HTR-8/SVneo (cell line): ENCODE data around the gene BPIFB1.

Experiments used
- DNase-seq: peaks from one replicate; pipeline ENCODE4 v3.0.0; 2011; ENCODE audit warnings: low spot score, mixed read lengths; ENCODE audit not compliant: insufficient read length
- FAIRE-seq: peaks from 2 replicates; lab custom pipeline; 2011; peaks lifted over from hg19 to GRCh38; lab: Jason Lieb, UNC

BPIFB1 gene

GRCh38 chr20:33318096-33318429 is 35.0 kb downstream of the BPIFB1 start:
- FAIRE-seq: no peak
- no peak for DNase-seq

- FAIRE-seq (no peak), DNase-seq (no peak)
These were observed 37.0 kb downstream of the BPIFB1 start for GRCh38 chr20:33320006-33320405.

GRCh38 chr20:33322456-33322855 is 39.4 kb downstream of the BPIFB1 start:
- DNase-seq (no peak), FAIRE-seq (no peak)

DNA sequence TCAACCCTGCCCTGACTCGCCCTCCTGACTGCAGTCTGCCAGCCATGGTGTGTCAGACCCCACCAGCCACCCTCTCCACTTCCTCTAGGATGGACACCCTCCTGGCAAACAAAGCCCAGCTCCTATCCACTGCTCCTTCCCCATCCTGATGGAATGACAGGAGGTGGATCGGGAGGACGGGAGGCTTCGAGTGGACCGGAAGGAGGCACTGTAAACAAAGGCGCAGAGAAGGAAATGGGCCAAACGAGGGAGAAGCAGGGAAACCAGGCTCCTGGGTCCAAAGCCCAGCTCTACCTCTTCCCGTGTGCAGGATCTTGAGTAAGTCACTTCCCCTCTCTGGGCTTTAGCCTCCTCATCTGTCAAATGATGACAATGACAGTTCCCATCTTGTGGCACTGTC is 40.2 kb downstream of the BPIFB1 start:
- DNase-seq (no peak), FAIRE-seq (no peak)

- FAIRE-seq: no peak
These were observed 42.3 kb downstream of the BPIFB1 start for GRCh38 chr20:33325350-33325749.

DNA sequence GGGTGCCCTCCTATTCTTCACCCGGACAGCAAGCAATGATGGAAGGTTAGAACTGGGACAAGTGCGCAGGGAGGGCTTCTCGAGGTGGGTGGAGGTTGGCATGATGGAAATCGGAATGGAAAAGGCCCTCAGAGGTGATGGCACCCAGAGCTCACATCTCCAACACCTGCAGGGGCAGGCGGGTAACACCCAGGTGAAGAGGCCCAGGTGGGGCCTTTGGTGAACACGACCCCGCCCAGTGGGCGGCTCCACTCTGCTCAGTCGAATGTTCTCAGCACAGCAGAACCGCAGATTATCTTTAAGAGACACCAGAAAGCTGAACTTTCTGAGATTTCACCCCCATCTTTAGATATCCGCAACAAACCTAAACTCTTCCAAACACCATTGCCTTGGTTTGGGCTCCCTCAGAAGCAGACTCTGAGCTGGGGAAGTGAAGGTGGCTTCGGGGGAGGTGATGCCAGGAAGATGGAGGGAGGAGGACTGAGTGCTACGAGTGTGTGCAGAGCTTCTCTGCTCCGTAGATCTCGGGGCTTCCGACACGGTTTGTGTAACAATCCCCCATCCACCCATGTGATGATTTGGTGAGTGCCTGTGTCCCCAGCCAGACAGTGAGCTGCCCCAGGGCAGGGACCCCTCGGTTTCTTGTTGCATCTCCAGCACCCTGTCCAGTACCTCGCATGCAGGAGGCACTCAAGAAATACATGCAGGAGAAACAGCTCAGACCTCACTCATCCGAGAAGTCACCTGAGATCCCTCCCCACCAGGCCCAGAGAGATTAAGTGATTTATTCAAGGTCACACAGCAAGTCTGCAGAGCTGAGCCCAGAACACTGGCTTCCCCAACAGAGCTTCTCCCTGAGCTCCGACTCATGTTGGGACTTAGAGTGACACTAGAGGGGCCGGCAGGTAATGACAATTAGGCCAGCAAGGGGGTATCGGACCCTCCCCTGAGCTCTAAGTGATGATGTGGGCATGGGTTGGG is 45.4 kb downstream of the BPIFB1 start:
- DNase-seq (no peak), FAIRE-seq (peak; percentile 31)

More at GRCh38 chr20:33325350-33325749, 42.3 kb downstream of the BPIFB1 start:
- no peak for DNase-seq

- FAIRE-seq (no peak), DNase-seq (no peak)
These were observed 50.0 kb downstream of the BPIFB1 start for GRCh38 chr20:33332905-33333456.

GRCh38 chr20:33333616-33334015 is 50.6 kb downstream of the BPIFB1 start:
- no peak for DNase-seq
- no peak for FAIRE-seq

- DNase-seq (no peak), FAIRE-seq (peak; percentile 16)
These were observed 51.1 kb downstream of the BPIFB1 start for GRCh38 chr20:33334111-33334510.

DNA sequence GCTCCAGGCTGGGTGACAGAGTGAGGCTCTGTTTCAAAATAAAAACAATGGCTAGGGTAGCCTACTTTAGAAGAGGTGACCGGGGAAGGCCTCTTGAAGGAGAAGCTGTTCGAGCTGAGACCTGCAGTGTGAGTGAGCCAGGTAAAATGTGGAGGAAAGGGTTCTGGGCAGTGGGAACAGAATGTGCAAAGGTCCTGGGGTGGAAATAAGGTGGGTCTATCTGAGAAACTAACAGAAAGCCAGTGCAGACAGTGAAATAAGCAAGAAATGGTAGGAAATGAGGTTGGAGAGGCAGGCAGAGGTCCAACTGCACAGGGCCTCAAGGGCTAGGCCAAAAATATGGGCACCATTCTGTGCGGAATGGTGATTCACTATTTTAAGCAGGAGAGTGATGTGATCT is 53.4 kb downstream of the BPIFB1 start:
- FAIRE-seq: no peak
- DNase-seq: no peak

- no peak for FAIRE-seq
These were observed 54.1 kb downstream of the BPIFB1 start for GRCh38 chr20:33337119-33337518.

GRCh38 chr20:33337531-33338165 is 54.6 kb downstream of the BPIFB1 start:
- no peak for DNase-seq
- FAIRE-seq: no peak

More at GRCh38 chr20:33337119-33337518, 54.1 kb downstream of the BPIFB1 start:
- no peak for DNase-seq

DNA sequence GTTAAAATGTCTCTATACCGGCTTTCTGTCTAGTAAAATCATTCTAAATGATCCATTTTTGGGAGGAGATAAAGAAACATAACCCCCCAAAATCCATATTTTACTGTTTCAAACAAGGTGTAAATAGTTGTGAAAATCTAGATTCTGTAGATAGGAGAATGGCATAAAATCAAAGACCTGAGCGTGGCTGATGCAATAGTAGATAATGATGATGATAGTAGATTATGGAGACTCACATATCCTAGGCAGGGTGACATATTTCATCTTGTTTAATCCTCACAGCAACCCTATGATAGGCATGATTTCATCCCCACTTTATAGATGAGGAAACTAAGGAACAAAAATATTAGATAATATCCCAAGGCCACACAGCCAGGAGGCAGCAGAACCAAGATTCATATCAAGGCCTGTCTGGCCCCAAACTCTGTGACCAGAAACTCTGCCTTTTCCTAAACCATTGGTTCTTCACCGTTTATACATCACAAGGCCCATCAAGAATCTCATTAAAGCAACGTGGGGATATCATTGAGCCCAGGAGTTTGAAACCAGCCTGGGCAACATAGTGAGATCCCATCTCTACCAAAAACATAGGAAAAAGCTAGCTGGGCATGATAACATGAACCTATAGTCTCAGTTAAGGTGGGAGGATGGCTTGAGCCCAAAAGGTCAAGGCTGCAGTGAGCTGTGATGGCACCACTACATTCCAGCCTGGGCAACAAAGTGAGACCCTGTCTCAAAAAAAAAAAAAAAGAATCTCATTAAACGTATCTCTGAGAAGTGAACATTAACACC is 55.6 kb downstream of the BPIFB1 start:
- DNase-seq (no peak), FAIRE-seq (no peak)

DNA sequence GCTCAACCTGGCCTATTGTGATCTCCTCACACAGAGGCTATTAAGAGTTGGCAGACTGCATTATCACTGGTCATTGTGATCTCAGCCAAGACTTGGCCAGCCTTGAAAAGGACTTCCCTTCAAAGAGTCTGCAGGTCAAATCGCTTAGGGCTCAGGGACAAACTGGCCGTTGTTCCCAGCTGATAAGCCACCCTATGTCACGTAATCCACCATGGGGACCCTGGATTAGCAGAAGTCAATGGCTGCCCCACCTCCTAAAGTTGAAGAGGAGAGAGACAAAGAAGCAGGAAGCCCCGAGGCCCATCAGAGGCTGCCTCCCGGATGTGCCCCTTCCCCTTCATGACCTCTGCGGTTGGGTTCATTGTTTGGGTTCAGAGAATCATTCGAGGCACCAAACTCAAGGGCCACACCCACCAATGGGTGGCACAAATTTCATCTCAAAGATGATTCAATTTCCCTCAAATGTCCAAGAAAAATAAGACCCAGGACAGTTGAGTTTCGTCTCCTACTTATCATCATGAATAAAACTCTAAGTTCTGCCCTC is 56.6 kb downstream of the BPIFB1 start:
- FAIRE-seq: no peak
- no peak for DNase-seq

GRCh38 chr20:33343521-33343920 is 60.5 kb downstream of the BPIFB1 start:
- DNase-seq (no peak), FAIRE-seq (no peak)

GRCh38 chr20:33345342-33345741 is 62.3 kb downstream of the BPIFB1 start:
- DNase-seq (no peak), FAIRE-seq (no peak)

DNA sequence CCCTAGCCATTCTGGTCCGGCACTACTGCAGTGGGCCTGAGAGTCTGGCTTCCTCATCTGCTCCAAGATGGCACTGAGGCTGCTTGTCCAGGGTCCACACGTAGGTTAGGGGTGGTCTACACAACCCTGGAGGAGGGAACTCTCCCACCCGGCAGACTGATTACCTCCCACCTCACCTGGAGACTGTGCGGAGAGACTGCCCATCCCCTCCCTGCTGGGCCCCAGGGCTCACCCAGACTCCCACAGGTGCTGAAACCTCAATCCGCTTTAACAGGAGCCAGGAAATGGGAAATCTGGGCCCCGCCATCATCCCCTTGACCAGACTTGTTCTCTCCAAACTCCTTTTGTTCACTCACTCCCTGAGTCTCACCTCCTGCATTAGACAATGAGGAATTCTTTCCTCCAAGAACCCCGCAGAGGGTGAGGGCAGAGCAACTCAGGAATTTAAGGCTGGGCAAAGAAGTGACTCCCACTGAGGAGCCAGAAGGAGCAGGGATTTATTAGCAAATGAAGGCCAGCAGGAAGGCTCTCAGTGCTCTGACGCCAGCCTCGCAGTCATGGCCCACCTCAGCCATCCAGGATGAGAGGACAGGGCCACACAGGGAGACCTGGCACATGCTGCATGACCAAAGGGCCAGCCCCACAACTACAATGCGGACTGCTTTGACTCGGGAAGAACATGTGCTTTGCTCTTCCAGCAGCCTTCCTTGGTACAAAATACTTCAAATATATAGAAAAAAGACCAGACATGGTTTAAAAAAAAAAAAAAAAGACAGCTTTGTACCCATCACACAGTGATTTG is 65.3 kb downstream of the BPIFB1 start:
- FAIRE-seq (no peak), DNase-seq (no peak)

DNA sequence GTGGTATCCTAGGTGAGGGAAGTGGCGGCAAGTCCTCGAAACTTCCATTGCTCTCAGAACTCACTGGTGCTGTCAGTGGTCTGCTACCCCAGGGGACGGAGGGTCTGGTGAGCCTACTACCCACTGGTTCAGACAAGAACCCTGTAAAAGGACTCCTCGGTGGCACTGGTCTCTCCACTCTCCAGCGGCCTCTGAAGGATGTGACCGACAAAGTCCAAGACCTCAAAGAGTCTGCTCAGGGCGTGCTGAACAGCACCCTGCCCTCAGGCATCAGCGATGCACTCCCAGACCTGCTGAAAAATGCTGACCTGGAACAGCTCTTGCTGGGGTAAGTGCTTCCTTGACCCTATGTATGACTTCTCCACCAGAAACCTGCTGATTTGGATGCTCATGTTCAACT is 66.5 kb downstream of the BPIFB1 start:
- no peak for FAIRE-seq

GRCh38 chr20:33351696-33352095 is 68.7 kb downstream of the BPIFB1 start:
- FAIRE-seq (no peak), DNase-seq (no peak)

More for the DNA sequence above, 66.5 kb downstream of the BPIFB1 start:
- DNase-seq: no peak
